Cardiac muscle cell (in vitro differentiated cells and primary cell): ENCODE data around the gene DDX18. TPM values are rescaled to one million over a fixed set of nuclear protein-coding genes. Genes with fewer than 3 reads are reported as not detected.
A peak's percentile ranks its signal among the peaks of the same experiment; 100 is the strongest.
"Not testable (repeated sequence)": the region's sequence is repeated elsewhere in the genome, so short reads cannot be mapped to it uniquely, and the experiment has no call there.

Experiments used
- DNase-seq, 2 donors: peaks; one replicate each; pipeline versions ENCODE4 v3.0.0 to v3.0.0-alpha.2; 2010 to 2017; ENCODE audit warnings: low read depth in 1 of 2, low spot score in 1 of 2
- H3K27ac ChIP-seq: fragments of 200-600 bp; sonication (generic); 2 replicates; pipeline ENCODE4 v1.5.1; 2016
- H3K27me3 ChIP-seq: fragments of 200-600 bp; sonication (generic); 2 replicates; pipeline ENCODE4 v1.6.0; 2016; ENCODE audit warnings: control low read depth
- H3K36me3 ChIP-seq: fragments of 200-600 bp; sonication (generic); 2 replicates; pipeline ENCODE4 v1.5.1; 2016; ENCODE audit warnings: control low read depth
- H3K4me1 ChIP-seq: fragments of 200-600 bp; sonication (generic); 2 replicates; pipeline ENCODE4 v1.8.1; 2017; ENCODE audit warnings: low read depth, mild to moderate bottlenecking, mixed run types
- H3K4me3 ChIP-seq: fragments of 200-600 bp; sonication (generic); 2 replicates; pipeline ENCODE4 v1.5.1; 2016; ENCODE audit warnings: mild to moderate bottlenecking
- H3K9me3 ChIP-seq: fragments of 200-600 bp; sonication (generic); 2 replicates; pipeline ENCODE4 v1.5.1; 2017; ENCODE audit warnings: low read depth, mild to moderate bottlenecking, control low read depth
- polyA plus RNA-seq: library from polyadenylated mRNA; unstranded; fragments of >200 nt; fragmentation: Nextera tagmentation; extraction: Ambion mirVana; gene quantifications from 2 replicates; pipeline ENCODE4 v1.2.1, GENCODE V29; 2016
- total RNA-seq: library from RNA; depleted of rRNA; stranded (reverse); fragments of >200 nt; gene quantifications from 2 replicates; pipeline ENCODE4 v1.2.3, GENCODE V29; 2016
- TF ChIP-seq, protein P1 (sequence below): IDR thresholded peaks from 2 replicates; pipeline ENCODE4 v1.5.1; 2012; ENCODE audit warnings: low read depth, mild to moderate bottlenecking, low read length

DDX18 gene
- total and polyA plus RNA-seq, 2 experiments from 2014 or later = 30.6 to 33.6 TPM

DNA sequence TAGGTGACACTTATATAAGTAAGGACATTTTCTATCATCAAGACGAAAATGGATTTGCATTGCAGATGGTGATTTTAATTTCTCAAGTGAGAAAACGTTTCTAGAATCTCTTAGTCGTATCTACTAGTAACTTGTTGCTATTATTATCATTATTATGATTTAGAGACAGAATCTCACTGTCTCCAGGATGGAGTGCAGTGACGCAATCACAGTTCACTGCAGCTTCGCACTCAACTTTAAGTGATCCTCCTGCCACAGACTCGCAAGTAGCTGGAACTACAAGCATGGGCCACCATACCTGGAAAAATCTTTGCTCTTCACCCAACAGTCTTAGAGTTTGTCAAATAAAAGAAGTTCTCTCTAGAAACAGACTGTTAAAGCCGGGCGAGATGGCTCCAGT, 37.6 kb upstream of the DDX18 start:
- Histone ChIP-seq H3K36me3 (no peaks in the 10 kb centered on the region), H3K4me1 (peaks cover 7% of the 10 kb centered on the region), H3K9me3 (no peaks in the 10 kb centered on the region), H3K4me3 (no peak overlapping the region), H3K27me3 (no peaks in the 10 kb centered on the region), H3K27ac (no peak overlapping the region)
- DNase-seq = no peak
- TF ChIP-seq, protein P1, sequence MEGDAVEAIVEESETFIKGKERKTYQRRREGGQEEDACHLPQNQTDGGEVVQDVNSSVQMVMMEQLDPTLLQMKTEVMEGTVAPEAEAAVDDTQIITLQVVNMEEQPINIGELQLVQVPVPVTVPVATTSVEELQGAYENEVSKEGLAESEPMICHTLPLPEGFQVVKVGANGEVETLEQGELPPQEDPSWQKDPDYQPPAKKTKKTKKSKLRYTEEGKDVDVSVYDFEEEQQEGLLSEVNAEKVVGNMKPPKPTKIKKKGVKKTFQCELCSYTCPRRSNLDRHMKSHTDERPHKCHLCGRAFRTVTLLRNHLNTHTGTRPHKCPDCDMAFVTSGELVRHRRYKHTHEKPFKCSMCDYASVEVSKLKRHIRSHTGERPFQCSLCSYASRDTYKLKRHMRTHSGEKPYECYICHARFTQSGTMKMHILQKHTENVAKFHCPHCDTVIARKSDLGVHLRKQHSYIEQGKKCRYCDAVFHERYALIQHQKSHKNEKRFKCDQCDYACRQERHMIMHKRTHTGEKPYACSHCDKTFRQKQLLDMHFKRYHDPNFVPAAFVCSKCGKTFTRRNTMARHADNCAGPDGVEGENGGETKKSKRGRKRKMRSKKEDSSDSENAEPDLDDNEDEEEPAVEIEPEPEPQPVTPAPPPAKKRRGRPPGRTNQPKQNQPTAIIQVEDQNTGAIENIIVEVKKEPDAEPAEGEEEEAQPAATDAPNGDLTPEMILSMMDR = no peak

DNA sequence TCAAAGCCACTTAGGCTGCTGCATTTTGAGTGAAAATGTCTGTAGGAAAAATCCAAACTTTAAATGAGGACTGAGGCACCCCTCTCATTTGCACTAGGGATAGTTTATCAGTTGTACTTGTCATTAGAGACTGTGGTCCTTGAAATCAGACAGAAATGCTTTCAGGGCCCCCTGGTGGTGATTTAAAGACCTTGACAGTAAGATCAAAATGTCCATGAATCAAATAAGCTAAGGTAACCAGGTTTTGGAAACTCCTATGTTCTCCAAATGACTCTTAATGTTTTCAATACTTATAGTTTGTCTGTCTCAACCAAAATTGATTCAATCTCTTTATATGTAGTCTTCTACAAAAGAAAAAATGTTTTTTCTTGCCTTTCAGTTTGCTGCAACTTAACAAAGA, 28.8 kb upstream of the DDX18 start:
- Histone ChIP-seq H3K27ac (no peak overlapping the region), H3K4me1 (no peaks in the 10 kb centered on the region), H3K36me3 (no peaks in the 10 kb centered on the region), H3K4me3 (no peak overlapping the region), H3K27me3 (no peaks in the 10 kb centered on the region), H3K9me3 (no peaks in the 10 kb centered on the region)
- TF ChIP-seq, protein P1 = peak; percentile 66
- DNase-seq = peak; percentile 55 to 81

DNA sequence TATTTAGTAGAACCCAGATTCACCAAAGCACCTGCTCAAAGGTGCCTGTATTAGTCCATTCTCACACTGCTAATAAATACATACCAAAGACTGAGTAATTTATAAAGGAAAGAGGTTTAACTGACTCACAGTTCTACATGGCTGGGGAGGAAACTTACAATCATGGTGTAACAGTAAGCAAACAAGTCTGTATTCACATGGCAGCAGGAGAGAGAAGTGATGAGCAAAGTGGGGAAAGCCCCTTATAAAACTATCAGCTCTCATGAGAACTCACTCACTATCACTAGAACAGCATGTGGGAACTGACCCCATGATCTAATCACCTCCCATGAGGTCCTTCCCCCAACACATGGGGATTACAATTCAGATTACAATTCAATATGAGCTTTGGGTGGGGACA, 28.0 kb upstream of the DDX18 start:
- Histone ChIP-seq H3K27me3 (no peaks in the 10 kb centered on the region), H3K4me1 (no peaks in the 10 kb centered on the region), H3K36me3 (no peaks in the 10 kb centered on the region), H3K9me3 (no peaks in the 10 kb centered on the region), H3K27ac (no peak overlapping the region), H3K4me3 (no peak overlapping the region)
- no peak for DNase-seq
- TF ChIP-seq, protein P1 = no peak

DNA sequence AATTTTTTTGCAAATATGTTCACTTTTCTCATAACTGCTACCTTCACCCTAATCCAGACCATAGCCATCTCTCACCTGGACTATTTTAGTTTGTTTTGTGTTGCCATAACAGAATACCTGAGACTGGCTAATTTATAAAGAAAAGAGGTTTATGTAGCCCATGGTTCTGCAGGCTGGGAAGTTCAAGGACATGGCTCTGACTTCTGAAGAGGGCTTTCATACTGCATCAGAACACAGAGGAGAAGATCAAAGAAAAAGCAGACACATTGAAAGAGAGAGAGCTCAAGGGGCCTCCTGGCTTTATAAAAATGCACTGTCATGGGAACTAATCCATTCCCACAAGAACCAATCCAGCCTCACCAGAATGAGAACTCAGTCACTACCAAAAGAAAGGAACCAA, 25.0 kb upstream of the DDX18 start:
- H3K36me3 ChIP-seq = no peaks in the 10 kb centered on the region
- DNase-seq = no peak
- TF ChIP-seq, protein P1 = no peak
- no peaks in the 10 kb centered on the region for H3K27me3 ChIP-seq
- H3K4me1 ChIP-seq = no peaks in the 10 kb centered on the region
- no peaks in the 10 kb centered on the region for H3K9me3 ChIP-seq
- no peak overlapping the region for H3K4me3 ChIP-seq
- H3K27ac ChIP-seq = no peak overlapping the region

DNA sequence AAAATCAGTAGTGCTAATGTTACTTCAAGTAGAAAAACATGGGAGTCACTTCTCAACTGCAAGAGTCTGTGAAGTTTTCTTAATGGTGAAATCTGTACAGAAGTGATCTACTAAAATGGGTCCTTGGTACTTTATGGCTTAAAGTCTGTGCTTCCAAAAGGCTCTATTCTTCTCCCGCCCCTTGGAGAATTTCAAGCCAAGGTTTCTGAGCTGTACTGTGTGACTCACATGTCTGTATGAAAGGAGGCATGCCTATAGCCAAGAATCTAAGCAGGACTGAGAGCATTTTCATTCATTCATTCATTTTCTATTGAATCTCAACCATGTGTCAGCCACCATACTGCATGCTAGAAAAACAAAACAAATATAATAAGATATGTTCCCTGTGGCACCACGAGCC, 19.8 kb upstream of the DDX18 start:
- Histone ChIP-seq H3K4me1 (no peaks in the 10 kb centered on the region), H3K4me3 (no peak overlapping the region), H3K27me3 (no peaks in the 10 kb centered on the region), H3K9me3 (no peaks in the 10 kb centered on the region), H3K27ac (no peak overlapping the region), H3K36me3 (no peaks in the 10 kb centered on the region)
- TF ChIP-seq, protein P1 = no peak
- no peak for DNase-seq

DNA sequence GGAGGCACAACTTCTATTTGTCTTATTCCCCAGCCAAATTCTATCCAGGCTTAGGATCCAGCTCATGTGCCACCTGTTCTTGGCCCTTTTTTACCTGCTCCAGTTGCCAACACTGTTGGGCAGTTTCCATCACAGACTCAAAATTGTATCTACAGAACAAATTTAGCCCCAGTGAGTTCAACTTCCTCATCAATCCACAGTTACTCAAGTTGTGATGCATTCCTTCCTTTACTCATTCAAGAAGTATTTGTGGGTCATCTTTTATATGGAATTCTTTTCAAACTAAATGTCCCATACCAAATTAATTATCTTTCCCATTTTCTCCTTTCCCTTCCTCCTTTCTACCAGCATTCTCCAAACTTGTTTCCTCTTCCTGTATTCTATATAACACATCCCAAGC, 12.7 kb upstream of the DDX18 start:
- TF ChIP-seq, protein P1 = no peak
- H3K9me3 ChIP-seq = no peaks in the 10 kb centered on the region
- H3K4me1 ChIP-seq = no peaks in the 10 kb centered on the region
- H3K27ac ChIP-seq = no peak overlapping the region
- no peak for DNase-seq
- no peaks in the 10 kb centered on the region for H3K27me3 ChIP-seq
- no peaks in the 10 kb centered on the region for H3K36me3 ChIP-seq
- no peak overlapping the region for H3K4me3 ChIP-seq

DNA sequence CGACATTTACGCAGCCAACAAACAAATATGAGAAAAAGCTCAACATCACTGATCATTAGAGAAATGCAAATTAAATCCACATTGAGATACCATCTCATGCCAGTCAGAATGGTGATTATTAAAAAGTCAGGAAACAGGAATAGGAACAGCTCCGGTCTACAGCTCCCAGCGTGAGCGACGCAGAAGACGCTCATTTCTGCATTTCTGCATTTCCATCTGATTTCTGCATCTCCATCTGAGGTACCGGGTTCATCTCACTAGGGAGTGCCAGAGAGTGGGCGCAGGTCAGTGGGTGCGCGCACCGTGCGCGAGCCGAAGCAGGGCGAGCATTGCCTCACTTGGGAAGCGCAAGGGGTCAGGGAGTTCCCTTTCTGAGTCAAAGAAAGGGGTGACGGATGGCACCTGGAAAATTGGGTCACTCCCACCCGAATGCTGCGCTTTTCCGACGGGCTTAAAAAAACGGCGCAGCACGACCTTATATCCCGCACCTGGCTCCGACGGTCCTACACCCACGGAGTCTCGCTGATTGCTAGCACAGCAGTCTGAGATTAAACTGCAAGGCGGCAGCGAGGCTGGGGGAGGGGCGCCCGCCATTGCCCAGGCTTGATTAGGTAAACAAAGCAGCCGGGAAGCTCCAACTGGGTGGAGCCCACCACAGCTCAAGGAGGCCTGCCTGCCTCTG, 10.7 kb upstream of the DDX18 start:
- H3K4me3 ChIP-seq = peak overlapping the region; percentile 28

More for the DNA sequence above, 10.7 kb upstream of the DDX18 start:
- not testable (repeated sequence) for H3K4me1 ChIP-seq, H3K27ac ChIP-seq, H3K36me3 ChIP-seq, H3K27me3 ChIP-seq, DNase-seq, H3K9me3 ChIP-seq
